Measurements from ENCODE around the gene FAM174C. TPM values are rescaled to one million over a fixed set of nuclear protein-coding genes. Genes with fewer than 3 reads are reported as not detected.

FAM174C gene
- total RNA-seq, 1 donor from 2014 or later: 64.8 TPM

DNA sequence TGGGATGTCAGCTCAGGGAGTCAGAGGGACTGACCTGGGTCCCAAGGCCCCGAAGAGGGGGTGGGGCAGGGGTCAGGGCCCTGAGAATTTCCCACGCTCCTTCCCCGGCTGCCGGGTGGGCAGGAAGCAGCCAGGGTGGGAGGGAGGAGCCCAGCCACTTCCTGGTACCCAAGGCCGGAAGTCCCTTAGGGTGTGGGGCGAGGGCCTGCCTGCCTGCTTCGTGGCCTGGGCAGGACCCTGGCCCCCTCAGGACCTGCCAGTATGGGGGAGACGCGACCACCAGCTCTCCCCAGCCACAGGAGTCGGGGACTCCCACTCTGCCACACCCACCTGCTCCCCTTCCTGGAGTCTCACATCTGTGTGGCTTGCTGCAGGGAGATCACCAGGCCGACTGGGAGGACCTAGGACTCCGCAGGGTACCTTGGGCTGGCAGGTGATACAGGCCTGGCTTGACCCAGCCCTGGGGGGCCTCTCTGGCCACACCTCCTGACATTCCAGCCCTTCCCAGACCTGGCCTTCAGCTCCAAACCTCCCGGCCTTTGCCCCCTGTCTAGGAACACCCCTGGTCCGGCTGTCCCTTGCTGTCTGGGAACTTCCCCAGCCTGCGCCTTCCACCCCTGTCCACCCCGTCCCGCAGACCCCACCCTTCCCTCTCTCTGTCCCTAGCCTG lies 16.0 kb upstream of the FAM174C start:
- H3K27ac ChIP-seq: peak overlapping the region; percentile 97
- H3K36me3 ChIP-seq: peaks cover 0 to 40% of the 10 kb centered on the region in 2 donors
- no peaks in the 10 kb centered on the region for H3K27me3 ChIP-seq
- H3K9me3 ChIP-seq: no peaks in the 10 kb centered on the region
- DNase-seq (ENCODE audit: extremely low spot score in 2 of 2): no peak
- H3K4me1 ChIP-seq: peaks cover 87% of the 10 kb centered on the region
- TF ChIP-seq, protein P1, sequence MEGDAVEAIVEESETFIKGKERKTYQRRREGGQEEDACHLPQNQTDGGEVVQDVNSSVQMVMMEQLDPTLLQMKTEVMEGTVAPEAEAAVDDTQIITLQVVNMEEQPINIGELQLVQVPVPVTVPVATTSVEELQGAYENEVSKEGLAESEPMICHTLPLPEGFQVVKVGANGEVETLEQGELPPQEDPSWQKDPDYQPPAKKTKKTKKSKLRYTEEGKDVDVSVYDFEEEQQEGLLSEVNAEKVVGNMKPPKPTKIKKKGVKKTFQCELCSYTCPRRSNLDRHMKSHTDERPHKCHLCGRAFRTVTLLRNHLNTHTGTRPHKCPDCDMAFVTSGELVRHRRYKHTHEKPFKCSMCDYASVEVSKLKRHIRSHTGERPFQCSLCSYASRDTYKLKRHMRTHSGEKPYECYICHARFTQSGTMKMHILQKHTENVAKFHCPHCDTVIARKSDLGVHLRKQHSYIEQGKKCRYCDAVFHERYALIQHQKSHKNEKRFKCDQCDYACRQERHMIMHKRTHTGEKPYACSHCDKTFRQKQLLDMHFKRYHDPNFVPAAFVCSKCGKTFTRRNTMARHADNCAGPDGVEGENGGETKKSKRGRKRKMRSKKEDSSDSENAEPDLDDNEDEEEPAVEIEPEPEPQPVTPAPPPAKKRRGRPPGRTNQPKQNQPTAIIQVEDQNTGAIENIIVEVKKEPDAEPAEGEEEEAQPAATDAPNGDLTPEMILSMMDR (IDR thresholded peaks at IDR 0.05): no peak
- TF ChIP-seq POLR2A (IDR thresholded peaks at IDR 0.05) (no peak), POLR2AphosphoS5 (IDR thresholded peaks at IDR 0.05; ENCODE audit: insufficient read depth in 1 of 2, low read depth in 1 of 2) (peak; percentile 53 to 89)
- peak overlapping the region; percentile 17 to 24 for H3K4me3 ChIP-seq
- intact Hi-C loops (cut with DNase I): no loop called here

DNA sequence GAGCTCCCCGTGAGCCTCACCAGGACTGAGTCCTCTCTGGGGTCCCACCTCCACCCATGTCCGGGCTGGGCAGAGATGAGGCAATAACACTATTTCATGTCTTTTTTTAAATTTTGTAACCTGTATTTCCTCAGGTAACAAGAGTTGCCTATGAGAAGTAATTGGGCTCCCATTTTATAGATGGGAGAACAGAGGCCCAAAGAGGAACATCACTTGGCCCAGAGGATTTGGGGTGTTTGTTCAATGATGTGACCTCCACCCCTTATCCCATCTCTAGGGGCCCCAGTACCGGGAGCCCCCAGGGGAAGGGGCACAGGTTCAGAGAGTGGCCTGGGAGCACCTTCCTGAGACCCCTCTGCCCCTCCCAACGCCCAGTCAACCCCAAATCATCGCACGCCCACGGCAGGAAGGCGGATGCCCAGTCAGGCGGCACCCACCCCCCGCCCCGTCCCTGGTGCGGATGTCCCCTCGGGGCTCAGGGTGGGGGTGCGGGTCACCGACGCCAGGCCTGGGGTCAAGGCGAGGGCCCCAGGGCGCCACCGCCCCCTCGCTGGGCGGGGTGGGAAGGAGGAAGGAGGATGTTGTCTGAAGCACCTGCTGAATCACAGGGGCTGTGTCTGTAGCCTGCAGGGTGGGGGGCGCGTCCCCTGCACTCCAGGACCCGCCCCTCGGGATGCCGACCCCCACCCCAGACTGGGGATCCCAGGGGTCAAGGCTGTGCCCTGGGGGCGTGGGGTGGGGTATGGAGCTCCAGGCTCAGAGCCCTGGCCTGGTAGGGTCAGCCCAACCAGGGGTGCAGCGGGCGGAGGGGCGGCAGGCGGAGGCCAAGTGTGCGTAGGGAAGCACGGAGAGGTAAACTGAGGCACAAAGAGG lies 15.2 kb upstream of the FAM174C start:
- Histone ChIP-seq H3K9me3 (no peaks in the 10 kb centered on the region), H3K27ac (peak overlapping the region; percentile 97), H3K4me3 (peak overlapping the region; percentile 33 to 72), H3K4me1 (peaks cover 84% of the 10 kb centered on the region), H3K36me3 (peaks cover 0 to 33% of the 10 kb centered on the region in 2 donors), H3K27me3 (no peaks in the 10 kb centered on the region)
- no peak for TF ChIP-seq POLR2A (IDR thresholded peaks at IDR 0.05)
- no peak for TF ChIP-seq POLR2AphosphoS5 (IDR thresholded peaks at IDR 0.05; ENCODE audit: insufficient read depth in 1 of 2, low read depth in 1 of 2)
- TF ChIP-seq, protein P1 (IDR thresholded peaks at IDR 0.05): no peak
- intact Hi-C loops (cut with DNase I): no loop called here
- no peak for DNase-seq (ENCODE audit: extremely low spot score in 2 of 2)

DNA sequence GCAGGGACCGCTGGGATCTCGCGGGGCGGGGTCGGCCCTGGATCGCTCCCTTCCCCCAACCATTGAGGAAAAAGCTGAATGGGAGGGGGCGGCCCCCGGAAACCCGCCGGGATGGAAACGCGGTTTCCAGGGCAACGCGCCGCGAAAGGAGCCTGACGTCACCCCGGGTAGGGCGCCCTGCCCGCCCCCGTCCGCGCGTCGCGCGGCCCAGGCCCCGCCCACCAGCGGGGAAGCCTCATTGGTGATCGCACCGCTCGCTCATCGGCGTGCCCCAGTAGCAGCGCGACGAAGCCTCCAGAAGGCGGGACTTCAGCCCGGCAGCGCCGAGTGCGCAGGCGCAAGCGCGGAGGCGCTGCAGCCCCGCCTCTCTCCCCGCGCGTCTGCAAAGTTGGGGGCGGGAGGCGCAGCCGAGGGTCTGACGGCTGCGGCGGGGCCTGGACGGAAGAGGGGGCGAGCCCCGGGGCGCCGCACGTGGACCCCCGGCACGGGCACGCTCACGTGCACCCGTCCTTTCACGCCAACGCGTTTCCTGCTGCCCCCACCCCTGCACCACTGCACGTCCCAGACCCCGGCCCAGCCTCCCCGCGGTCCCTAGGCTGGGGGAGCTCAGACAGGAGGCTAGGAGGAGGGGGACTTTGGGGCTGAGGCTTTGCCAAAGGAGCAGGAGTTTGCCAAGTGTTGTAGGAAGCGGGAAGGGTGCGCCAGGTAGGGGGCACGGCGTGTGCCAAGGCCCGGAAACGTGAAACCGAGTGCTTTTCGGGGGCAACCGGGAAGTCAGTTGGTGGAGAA lies 14.4 kb upstream of the FAM174C start:
- TF ChIP-seq POLR2AphosphoS5 (IDR thresholded peaks at IDR 0.05; ENCODE audit: insufficient read depth in 1 of 2, low read depth in 1 of 2): peak; percentile 26 to 77
- peak in 1 of 2 donors; percentile 75 for TF ChIP-seq POLR2A (IDR thresholded peaks at IDR 0.05)
- TF ChIP-seq, protein P1 (IDR thresholded peaks at IDR 0.05): no peak
- peak overlapping the region; percentile 97 for H3K27ac ChIP-seq
- intact Hi-C loops (cut with DNase I): loop anchor here (1.0 kb wide), 1 partner anchor 9 kb away; no protein-coding TSS in a partner anchor
- peaks cover 84% of the 10 kb centered on the region for H3K4me1 ChIP-seq
- no peak for DNase-seq (ENCODE audit: extremely low spot score in 2 of 2)
- H3K27me3 ChIP-seq: no peaks in the 10 kb centered on the region
- peak overlapping the region; percentile 72 to 79 for H3K4me3 ChIP-seq
- no peaks in the 10 kb centered on the region for H3K9me3 ChIP-seq
- peaks cover 0 to 24% of the 10 kb centered on the region in 2 donors for H3K36me3 ChIP-seq

DNA sequence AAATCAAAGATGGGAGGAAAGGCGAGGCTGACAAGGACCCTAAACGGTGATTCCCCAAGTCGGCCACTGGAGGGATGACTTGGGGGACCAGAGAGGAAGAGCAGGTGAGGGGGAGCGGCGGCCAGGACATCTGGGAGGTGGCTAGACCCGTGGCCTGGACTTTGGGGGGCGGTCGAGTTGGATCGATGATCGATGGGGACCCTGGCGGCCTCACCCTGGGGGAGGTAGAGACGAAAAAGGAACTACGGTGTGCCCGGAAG lies 13.9 kb upstream of the FAM174C start:
- H3K36me3 ChIP-seq: peaks cover 0 to 19% of the 10 kb centered on the region in 2 donors
- DNase-seq (ENCODE audit: extremely low spot score in 2 of 2): no peak
- peaks cover 86% of the 10 kb centered on the region for H3K4me1 ChIP-seq
- peak overlapping the region; percentile 72 to 79 for H3K4me3 ChIP-seq
- peak overlapping the region; percentile 97 for H3K27ac ChIP-seq
- H3K27me3 ChIP-seq: no peaks in the 10 kb centered on the region
- TF ChIP-seq POLR2A (IDR thresholded peaks at IDR 0.05) (no peak), POLR2AphosphoS5 (IDR thresholded peaks at IDR 0.05; ENCODE audit: insufficient read depth in 1 of 2, low read depth in 1 of 2) (no peak)
- TF ChIP-seq, protein P1 (IDR thresholded peaks at IDR 0.05): no peak
- no peaks in the 10 kb centered on the region for H3K9me3 ChIP-seq
- intact Hi-C loops (cut with DNase I): loop anchor here (1.0 kb wide), 1 partner anchor 9 kb away; no protein-coding TSS in a partner anchor

Measured in vagina (tissue), 2 donors.